OCI-LY3 (cell line): ENCODE data around the gene ROPN1L.

Experiments
- H2AFZ ChIP-seq: fragments of 200-600, 300-600 bp; shearing (Covaris generic); 2 replicates; pipeline ENCODE4 v1.6.0; 2014; ENCODE audit warnings: antibody characterized with exemption, low read depth, low read length
- H3K27ac ChIP-seq: fragments of 200-600, 300-600 bp; sonication (generic); 2 replicates; pipeline ENCODE4 v1.5.1; 2014; ENCODE audit warnings: mild to moderate bottlenecking, low read length, moderate library complexity, mixed read lengths
- H3K27me3 ChIP-seq: fragments of 200-600, 300-600 bp; sonication (generic); 2 replicates; pipeline ENCODE4 v1.6.1; 2014; ENCODE audit warnings: low read depth, low read length, mixed read lengths
- H3K36me3 ChIP-seq: fragments of 200-600, 300-600 bp; sonication (generic); replicated peaks from 2 replicates; pipeline ENCODE3; 2014; ENCODE audit warnings: low read depth, low read length, mixed read lengths
- H3K4me1 ChIP-seq: fragments of 300-600, 200-600 bp; sonication (generic); 2 replicates; pipeline ENCODE4 v1.6.1; 2014; ENCODE audit warnings: low read length, mixed read lengths
- H3K4me2 ChIP-seq: fragments of 200-600, 300-600 bp; sonication (generic); 2 replicates; pipeline ENCODE4 v1.6.1; 2014; ENCODE audit warnings: low read length, mixed read lengths
- H3K4me3 ChIP-seq: fragments of 300-600, 200-600 bp; sonication (generic); 2 replicates; pipeline ENCODE4 v1.5.1; 2014; ENCODE audit warnings: antibody characterized with exemption, mild to moderate bottlenecking, low read length, moderate library complexity
- H3K79me2 ChIP-seq: fragments of 300-600, 200-600 bp; shearing (Covaris generic); 2 replicates; pipeline ENCODE4 v1.6.1; 2014; ENCODE audit warnings: mild to moderate bottlenecking, low read length, mixed read lengths
- H3K9ac ChIP-seq: fragments of 300-600, 200-600 bp; shearing (Covaris generic); 2 replicates; pipeline ENCODE4 v1.6.0; 2014; ENCODE audit warnings: mild to moderate bottlenecking, low read length, moderate library complexity
- H3K9me3 ChIP-seq: fragments of 200-600, 300-600 bp; shearing (Covaris generic); 2 replicates; pipeline ENCODE4 v1.6.1; 2014; ENCODE audit warnings: low read length, mixed read lengths; ENCODE audit not compliant: insufficient read depth
- H4K20me1 ChIP-seq: fragments of 200-600, 300-600 bp; sonication (generic); 2 replicates; pipeline ENCODE4 v1.6.1; 2016; ENCODE audit warnings: low read length, mixed read lengths; ENCODE audit not compliant: insufficient read depth
- CTCF ChIP-seq: fragments of 200-600, 300-600 bp; sonication (generic); IDR thresholded peaks from 2 replicates; pipeline ENCODE4 v1.5.1; 2014; ENCODE audit warnings: antibody characterized with exemption, low read length, low read depth
- EZH2phosphoT487 ChIP-seq: fragments of 200-600 bp; shearing (Covaris generic); IDR thresholded peaks from 2 replicates; pipeline ENCODE4 v1.6.1; 2018; ENCODE audit warnings: antibody characterized with exemption, mixed run types, low read depth

The ROPN1L gene

GRCh38 chr5:10399839-10400238 is 41.8 kb upstream of the ROPN1L start:
- H3K4me1 ChIP-seq = peaks cover 8% of the 10 kb centered on the region
- H3K36me3 ChIP-seq = peaks cover 44% of the 10 kb centered on the region

GRCh38 chr5:10400411-10400810 is 41.3 kb upstream of the ROPN1L start:
- Histone ChIP-seq H3K27me3 (no peaks in the 10 kb centered on the region), H4K20me1 (0 out of 2 replicates have a peak, but pooled peaks cover 3% of the 10 kb centered on the region), H3K9me3 (no peaks in the 10 kb centered on the region), H3K9ac (no peak overlapping the region), H3K4me1 (peaks cover 8% of the 10 kb centered on the region), H3K36me3 (peaks cover 48% of the 10 kb centered on the region), H2AFZ (no peak overlapping the region), H3K4me3 (no peak overlapping the region), H3K4me2 (no peak overlapping the region), H3K79me2 (no peaks in the 10 kb centered on the region; the same call in 1 of the 2 replicates), H3K27ac (no peak overlapping the region)
- no peak for TF ChIP-seq CTCF
- no peak for TF ChIP-seq EZH2phosphoT487

More at GRCh38 chr5:10399839-10400238, 41.8 kb upstream of the ROPN1L start:
- Histone ChIP-seq H2AFZ (no peak overlapping the region), H3K27me3 (no peaks in the 10 kb centered on the region), H3K9me3 (no peaks in the 10 kb centered on the region), H3K27ac (no peak overlapping the region), H3K4me2 (no peak overlapping the region), H4K20me1 (0 out of 2 replicates have a peak, but pooled peaks cover 3% of the 10 kb centered on the region), H3K79me2 (no peaks in the 10 kb centered on the region; the same call in 1 of the 2 replicates), H3K4me3 (no peak overlapping the region), H3K9ac (no peak overlapping the region)
- TF ChIP-seq EZH2phosphoT487 (no peak), CTCF (no peak)

GRCh38 chr5:10400831-10401230 is 40.8 kb upstream of the ROPN1L start:
- 0 out of 2 replicates have a peak, but pooled peaks cover 3% of the 10 kb centered on the region for H4K20me1 ChIP-seq
- no peak overlapping the region for H2AFZ ChIP-seq
- H3K27me3 ChIP-seq = no peaks in the 10 kb centered on the region
- no peaks in the 10 kb centered on the region for H3K9me3 ChIP-seq
- H3K9ac ChIP-seq = no peak overlapping the region
- peaks cover 8% of the 10 kb centered on the region for H3K4me1 ChIP-seq
- no peaks in the 10 kb centered on the region; the same call in 1 of the 2 replicates for H3K79me2 ChIP-seq
- H3K4me3 ChIP-seq = no peak overlapping the region
- TF ChIP-seq EZH2phosphoT487 = no peak
- TF ChIP-seq CTCF = no peak
- H3K4me2 ChIP-seq = no peak overlapping the region
- peaks cover 49% of the 10 kb centered on the region for H3K36me3 ChIP-seq
- no peak overlapping the region for H3K27ac ChIP-seq

- Histone ChIP-seq H3K4me3 (no peak overlapping the region), H3K79me2 (no peaks in the 10 kb centered on the region; the same call in 1 of the 2 replicates), H3K9me3 (no peaks in the 10 kb centered on the region), H3K4me1 (peaks cover 8% of the 10 kb centered on the region), H3K4me2 (no peak overlapping the region), H3K27me3 (no peaks in the 10 kb centered on the region), H3K9ac (no peak overlapping the region), H4K20me1 (0 out of 2 replicates have a peak, but pooled peaks cover 3% of the 10 kb centered on the region), H3K36me3 (peaks cover 50% of the 10 kb centered on the region), H3K27ac (no peak overlapping the region), H2AFZ (no peak overlapping the region)
- no peak for TF ChIP-seq EZH2phosphoT487
- TF ChIP-seq CTCF = no peak
These were observed 40.2 kb upstream of the ROPN1L start for GRCh38 chr5:10401498-10401897.
